H1 (cell line): Measurements from ENCODE around the gene ENOSF1. TPM values are rescaled to one million over a fixed set of nuclear protein-coding genes. Genes with fewer than 3 reads are reported as not detected.

Experiments
- ATF3 ChIP-seq: IDR thresholded peaks from 2 replicates; pipeline ENCODE4 v1.6.1; 2011; ENCODE audit warnings: low read depth, mild to moderate bottlenecking, low read length; ENCODE audit not compliant: insufficient read depth
- CHD7 ChIP-seq: fragments of 300-600 bp; sonication (generic); IDR thresholded peaks from 2 replicates; pipeline ENCODE4 v1.7.1; 2012; ENCODE audit warnings: low read length, moderate library complexity, mild to moderate bottlenecking, inconsistent platforms; ENCODE audit not compliant: insufficient replicate concordance
- CREB1 ChIP-seq: IDR thresholded peaks from 2 replicates; pipeline ENCODE4 v1.6.1; 2012; ENCODE audit warnings: inconsistent platforms
- GABPA ChIP-seq: IDR thresholded peaks from 2 replicates; pipeline ENCODE4 v1.6.1; 2011; ENCODE audit warnings: mild to moderate bottlenecking, low read length, moderate library complexity, borderline replicate concordance; ENCODE audit not compliant: insufficient read depth
- KDM5A ChIP-seq: fragments of 200-600 bp; IDR thresholded peaks from 2 replicates; pipeline ENCODE4 v1.7.1; 2012; ENCODE audit warnings: mild to moderate bottlenecking, low read length, inconsistent platforms, mixed read lengths
- POLR2AphosphoS5 ChIP-seq: IDR thresholded peaks from 2 replicates; pipeline ENCODE4 v1.6.1; 2011; ENCODE audit warnings: low read depth, low read length
- RBBP5 ChIP-seq: IDR thresholded peaks from 2 replicates; pipeline ENCODE4 v1.7.1; 2012; ENCODE audit warnings: low read depth, mild to moderate bottlenecking, inconsistent platforms, low read length, moderate library complexity, borderline replicate concordance
- SAP30 ChIP-seq: fragments of 300-600 bp; sonication (generic); IDR thresholded peaks from 2 replicates; pipeline ENCODE4 v1.7.1; 2012; ENCODE audit warnings: low read length, moderate library complexity, mild to moderate bottlenecking, inconsistent platforms; ENCODE audit not compliant: insufficient read depth, insufficient replicate concordance
- polyA plus RNA-seq, 7 experiments: library from polyadenylated mRNA; depleted of rRNA in 3 of 7; stranded (reverse) in 5 of 7; unstranded in 2 of 7; fragments of >200 nt in 5 of 7; fragments of 200-250 nt in 2 of 7; gene quantifications; 1 replicate in 5 of 7; 2 replicates in 1 of 7; 4 replicates in 1 of 7; pipeline versions ENCODE4 v1.2.1 to v1.2.3, GENCODE V29; 2011 to 2013; ENCODE audit warnings: missing spikeins in 2 of 7, mixed read lengths in 2 of 7
- total RNA-seq: library from RNA; stranded (reverse); fragmentation: NEBNext Ultra II Directional; extraction: Animal tissue kit (Norgen Biotek cat#: 25700); gene quantifications from 2 replicates; pipeline ENCODE4 v1.2.1, GENCODE V29; 2021

ENOSF1 gene
- total and polyA plus RNA-seq, 2 of the 8 experiments (the other 6 are each of a cell fraction or from before 2014, with no cell fraction given), result 15.4 to 26.4 TPM

GRCh38 chr18:711657-712400 is 601 bp downstream of the ENOSF1 start (continued):
- TF ChIP-seq CHD7 (no peak), GABPA (no peak), SAP30 (peak; percentile 44), ATF3 (no peak), RBBP5 (no peak; the same call in 1 of the 2 replicates), POLR2AphosphoS5 (no peak), KDM5A (0 out of 2 replicates have a peak, but pooled peaks have one; percentile 27), CREB1 (peak; percentile 65)
